ENCODE data around the gene HPS1. TPM values are rescaled to one million over a fixed set of nuclear protein-coding genes. Genes with fewer than 3 reads are reported as not detected.

The HPS1 gene
- total and polyA plus RNA-seq, 2 experiments from 2014 or later: 21.4 to 51.2 TPM

DNA sequence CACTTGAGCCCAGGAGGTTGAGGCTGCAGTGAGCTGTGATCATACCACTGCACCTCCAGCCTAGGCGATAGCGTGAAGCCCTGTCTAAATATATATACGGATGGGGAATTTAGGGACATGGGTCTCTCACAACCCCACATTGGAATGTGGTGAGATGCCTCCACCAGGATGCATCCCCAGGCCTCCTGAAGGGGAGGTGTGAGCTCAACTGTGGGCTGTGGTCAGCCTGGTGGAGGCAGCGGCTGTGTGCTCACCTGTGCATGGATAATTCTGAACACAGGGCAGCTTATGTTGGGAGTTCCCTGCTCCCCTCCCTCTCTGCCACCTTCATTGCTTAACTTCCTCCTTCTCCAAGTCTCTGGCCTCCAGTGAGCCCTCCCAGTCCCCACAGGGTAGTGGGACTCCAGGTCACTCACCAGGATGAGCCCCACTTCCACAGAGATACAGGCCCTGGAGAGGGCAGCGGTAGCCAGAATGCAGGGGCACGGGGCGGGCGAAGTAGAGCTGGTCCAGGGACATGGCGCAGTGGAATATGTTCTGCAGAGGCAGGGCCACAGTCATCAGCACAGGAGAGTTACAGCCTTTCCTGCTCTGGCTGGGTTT lies 62.1 kb downstream of the HPS1 start (continued):
- TF ChIP-seq, protein P1, sequence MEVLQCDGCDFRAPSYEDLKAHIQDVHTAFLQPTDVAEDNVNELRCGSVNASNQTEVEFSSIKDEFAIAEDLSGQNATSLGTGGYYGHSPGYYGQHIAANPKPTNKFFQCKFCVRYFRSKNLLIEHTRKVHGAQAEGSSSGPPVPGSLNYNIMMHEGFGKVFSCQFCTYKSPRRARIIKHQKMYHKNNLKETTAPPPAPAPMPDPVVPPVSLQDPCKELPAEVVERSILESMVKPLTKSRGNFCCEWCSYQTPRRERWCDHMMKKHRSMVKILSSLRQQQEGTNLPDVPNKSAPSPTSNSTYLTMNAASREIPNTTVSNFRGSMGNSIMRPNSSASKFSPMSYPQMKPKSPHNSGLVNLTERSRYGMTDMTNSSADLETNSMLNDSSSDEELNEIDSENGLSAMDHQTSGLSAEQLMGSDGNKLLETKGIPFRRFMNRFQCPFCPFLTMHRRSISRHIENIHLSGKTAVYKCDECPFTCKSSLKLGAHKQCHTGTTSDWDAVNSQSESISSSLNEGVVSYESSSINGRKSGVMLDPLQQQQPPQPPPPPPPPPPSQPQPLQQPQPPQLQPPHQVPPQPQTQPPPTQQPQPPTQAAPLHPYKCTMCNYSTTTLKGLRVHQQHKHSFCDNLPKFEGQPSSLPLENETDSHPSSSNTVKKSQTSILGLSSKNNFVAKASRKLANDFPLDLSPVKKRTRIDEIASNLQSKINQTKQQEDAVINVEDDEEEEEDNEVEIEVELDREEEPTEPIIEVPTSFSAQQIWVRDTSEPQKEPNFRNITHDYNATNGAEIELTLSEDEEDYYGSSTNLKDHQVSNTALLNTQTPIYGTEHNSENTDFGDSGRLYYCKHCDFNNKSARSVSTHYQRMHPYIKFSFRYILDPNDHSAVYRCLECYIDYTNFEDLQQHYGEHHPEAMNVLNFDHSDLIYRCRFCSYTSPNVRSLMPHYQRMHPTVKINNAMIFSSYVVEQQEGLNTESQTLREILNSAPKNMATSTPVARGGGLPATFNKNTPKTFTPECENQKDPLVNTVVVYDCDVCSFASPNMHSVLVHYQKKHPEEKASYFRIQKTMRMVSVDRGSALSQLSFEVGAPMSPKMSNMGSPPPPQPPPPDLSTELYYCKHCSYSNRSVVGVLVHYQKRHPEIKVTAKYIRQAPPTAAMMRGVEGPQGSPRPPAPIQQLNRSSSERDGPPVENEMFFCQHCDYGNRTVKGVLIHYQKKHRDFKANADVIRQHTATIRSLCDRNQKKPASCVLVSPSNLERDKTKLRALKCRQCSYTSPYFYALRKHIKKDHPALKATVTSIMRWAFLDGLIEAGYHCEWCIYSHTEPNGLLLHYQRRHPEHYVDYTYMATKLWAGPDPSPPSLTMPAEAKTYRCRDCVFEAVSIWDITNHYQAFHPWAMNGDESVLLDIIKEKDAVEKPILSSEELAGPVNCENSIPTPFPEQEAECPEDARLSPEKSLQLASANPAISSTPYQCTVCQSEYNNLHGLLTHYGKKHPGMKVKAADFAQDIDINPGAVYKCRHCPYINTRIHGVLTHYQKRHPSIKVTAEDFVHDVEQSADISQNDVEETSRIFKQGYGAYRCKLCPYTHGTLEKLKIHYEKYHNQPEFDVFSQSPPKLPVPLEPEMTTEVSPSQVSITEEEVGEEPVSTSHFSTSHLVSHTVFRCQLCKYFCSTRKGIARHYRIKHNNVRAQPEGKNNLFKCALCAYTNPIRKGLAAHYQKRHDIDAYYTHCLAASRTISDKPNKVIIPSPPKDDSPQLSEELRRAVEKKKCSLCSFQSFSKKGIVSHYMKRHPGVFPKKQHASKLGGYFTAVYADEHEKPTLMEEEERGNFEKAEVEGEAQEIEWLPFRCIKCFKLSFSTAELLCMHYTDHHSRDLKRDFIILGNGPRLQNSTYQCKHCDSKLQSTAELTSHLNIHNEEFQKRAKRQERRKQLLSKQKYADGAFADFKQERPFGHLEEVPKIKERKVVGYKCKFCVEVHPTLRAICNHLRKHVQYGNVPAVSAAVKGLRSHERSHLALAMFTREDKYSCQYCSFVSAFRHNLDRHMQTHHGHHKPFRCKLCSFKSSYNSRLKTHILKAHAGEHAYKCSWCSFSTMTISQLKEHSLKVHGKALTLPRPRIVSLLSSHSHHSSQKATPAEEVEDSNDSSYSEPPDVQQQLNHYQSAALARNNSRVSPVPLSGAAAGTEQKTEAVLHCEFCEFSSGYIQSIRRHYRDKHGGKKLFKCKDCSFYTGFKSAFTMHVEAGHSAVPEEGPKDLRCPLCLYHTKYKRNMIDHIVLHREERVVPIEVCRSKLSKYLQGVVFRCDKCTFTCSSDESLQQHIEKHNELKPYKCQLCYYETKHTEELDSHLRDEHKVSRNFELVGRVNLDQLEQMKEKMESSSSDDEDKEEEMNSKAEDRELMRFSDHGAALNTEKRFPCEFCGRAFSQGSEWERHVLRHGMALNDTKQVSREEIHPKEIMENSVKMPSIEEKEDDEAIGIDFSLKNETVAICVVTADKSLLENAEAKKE (CRISPR knock-in tag; IDR thresholded peaks at IDR 0.05): no peak
- TF ChIP-seq, protein P2, sequence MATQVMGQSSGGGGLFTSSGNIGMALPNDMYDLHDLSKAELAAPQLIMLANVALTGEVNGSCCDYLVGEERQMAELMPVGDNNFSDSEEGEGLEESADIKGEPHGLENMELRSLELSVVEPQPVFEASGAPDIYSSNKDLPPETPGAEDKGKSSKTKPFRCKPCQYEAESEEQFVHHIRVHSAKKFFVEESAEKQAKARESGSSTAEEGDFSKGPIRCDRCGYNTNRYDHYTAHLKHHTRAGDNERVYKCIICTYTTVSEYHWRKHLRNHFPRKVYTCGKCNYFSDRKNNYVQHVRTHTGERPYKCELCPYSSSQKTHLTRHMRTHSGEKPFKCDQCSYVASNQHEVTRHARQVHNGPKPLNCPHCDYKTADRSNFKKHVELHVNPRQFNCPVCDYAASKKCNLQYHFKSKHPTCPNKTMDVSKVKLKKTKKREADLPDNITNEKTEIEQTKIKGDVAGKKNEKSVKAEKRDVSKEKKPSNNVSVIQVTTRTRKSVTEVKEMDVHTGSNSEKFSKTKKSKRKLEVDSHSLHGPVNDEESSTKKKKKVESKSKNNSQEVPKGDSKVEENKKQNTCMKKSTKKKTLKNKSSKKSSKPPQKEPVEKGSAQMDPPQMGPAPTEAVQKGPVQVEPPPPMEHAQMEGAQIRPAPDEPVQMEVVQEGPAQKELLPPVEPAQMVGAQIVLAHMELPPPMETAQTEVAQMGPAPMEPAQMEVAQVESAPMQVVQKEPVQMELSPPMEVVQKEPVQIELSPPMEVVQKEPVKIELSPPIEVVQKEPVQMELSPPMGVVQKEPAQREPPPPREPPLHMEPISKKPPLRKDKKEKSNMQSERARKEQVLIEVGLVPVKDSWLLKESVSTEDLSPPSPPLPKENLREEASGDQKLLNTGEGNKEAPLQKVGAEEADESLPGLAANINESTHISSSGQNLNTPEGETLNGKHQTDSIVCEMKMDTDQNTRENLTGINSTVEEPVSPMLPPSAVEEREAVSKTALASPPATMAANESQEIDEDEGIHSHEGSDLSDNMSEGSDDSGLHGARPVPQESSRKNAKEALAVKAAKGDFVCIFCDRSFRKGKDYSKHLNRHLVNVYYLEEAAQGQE (IDR thresholded peaks at IDR 0.05; ENCODE audit: unreplicated experiment): no peak
- TF ChIP-seq ZNF114 (CRISPR knock-in tag; IDR thresholded peaks at IDR 0.05): no peak

DNA sequence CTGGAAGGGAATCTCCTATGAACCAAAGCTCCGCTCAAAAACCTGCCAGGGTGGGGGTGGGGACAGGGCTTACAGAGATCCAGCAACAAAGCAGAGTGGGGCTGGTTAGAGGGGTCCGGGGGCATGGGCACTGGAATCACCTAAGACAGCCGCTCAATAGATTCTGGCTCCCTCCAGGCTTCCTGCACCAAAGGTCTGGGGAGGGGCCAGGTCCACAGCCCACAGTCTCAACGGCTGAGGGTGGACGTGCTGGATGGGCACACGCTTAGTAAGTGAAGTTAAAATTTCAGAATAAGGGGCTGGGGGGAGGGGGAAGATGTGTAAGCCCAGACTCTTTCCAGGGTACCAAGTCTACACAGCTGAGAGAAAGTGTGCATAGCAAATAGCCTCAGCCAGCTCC lies 62.9 kb downstream of the HPS1 start:
- Histone ChIP-seq H3K4me2 (no peak overlapping the region), H3F3A (replicated peaks; ENCODE audit: low read depth) (no peaks in the 10 kb centered on the region), H3K27ac (ENCODE audit: low read depth) (no peak overlapping the region), H3K36me3 (ENCODE audit: insufficient read depth) (no peaks in the 10 kb centered on the region), H3K79me2 (replicated peaks; ENCODE audit: insufficient read depth) (no peaks in the 10 kb centered on the region), H3K27me3 (ENCODE audit: insufficient read depth) (no peaks in the 10 kb centered on the region), H3K4me3 (no peak overlapping the region), H3K4me1 (ENCODE audit: insufficient read depth) (no peaks in the 10 kb centered on the region), H3K9me2 (ENCODE audit: insufficient read depth) (no peaks in the 10 kb centered on the region), H4K20me1 (replicated peaks; ENCODE audit: insufficient read depth) (no peaks in the 10 kb centered on the region), H2AFZ (no peak overlapping the region)
- ATAC-seq (no peak), DNase-seq (ENCODE audit: low spot score) (no peak)
- H3K9me3 Mint-ChIP-seq: no peaks in the 10 kb centered on the region
- H3K4me1 Mint-ChIP-seq: peaks cover 8% of the 10 kb centered on the region
- peaks cover 8% of the 10 kb centered on the region for H3K27me3 Mint-ChIP-seq (ENCODE audit: insufficient read depth, low read depth, poor library complexity)
- 0 out of 3 replicates have a peak, but pooled peaks cover 2% of the 10 kb centered on the region for H3K36me3 Mint-ChIP-seq (ENCODE audit: low read depth)
- H3K4me3 Mint-ChIP-seq: no peak overlapping the region
- H3K27ac Mint-ChIP-seq: no peak overlapping the region
- TF ChIP-seq, protein P1 (CRISPR knock-in tag; IDR thresholded peaks at IDR 0.05): no peak
